ENCODE data around the gene TBC1D28.
"Not testable (repeated sequence)": the region's sequence is repeated elsewhere in the genome, so short reads cannot be mapped to it uniquely, and the experiment has no call there.

GRCh38 chr17:18638357-18638756 lies 5.8 kb downstream of the TBC1D28 start:
- not testable (repeated sequence) for TF ChIP-seq CTCF (IDR thresholded peaks at IDR 0.05; ENCODE audit: low read depth, low read length); EZH2phosphoT487 (IDR thresholded peaks at IDR 0.05; ENCODE audit: low read depth)

Measured in OCI-LY3 (cell line).